Hindlimb muscle (tissue), 1 donor: ENCODE measurements around the gene RPUSD4. TPM values are rescaled to one million over a fixed set of nuclear protein-coding genes. Genes with fewer than 3 reads are reported as not detected.

Source experiments
- DNase-seq: peaks from one replicate; pipeline ENCODE4 v3.0.0-alpha.2; 2013
- polyA plus RNA-seq: library from polyadenylated mRNA; unstranded; fragments of 120-200 nt; gene quantifications from one replicate; pipeline ENCODE4 v1.2.1, GENCODE V29; 2013; ENCODE audit not compliant: insufficient read length

RPUSD4 gene
- polyA plus RNA-seq, 1 donor: 50.6 TPM

GRCh38 chr11:126155402-126156187 lies 55.9 kb downstream of the RPUSD4 start:
- no peak for DNase-seq

GRCh38 chr11:126154691-126155090 lies 56.8 kb downstream of the RPUSD4 start:
- DNase-seq: no peak

GRCh38 chr11:126153972-126154371 lies 57.5 kb downstream of the RPUSD4 start:
- DNase-seq: no peak

- DNase-seq: no peak
Measured at GRCh38 chr11:126153006-126153405, 58.4 kb downstream of the RPUSD4 start.

- no peak for DNase-seq
Measured at GRCh38 chr11:126152586-126152985, 58.9 kb downstream of the RPUSD4 start.

- no peak for DNase-seq
Measured at GRCh38 chr11:126152152-126152551, 59.3 kb downstream of the RPUSD4 start.

Other genes with a start within 250 kb of the RPUSD4 start
- 19.4 TPM for gene CDON, start 148.8 kb downstream of the RPUSD4 start, polyA plus RNA-seq
- 17.5 TPM for gene FAM118B, start 132 bp upstream of the RPUSD4 start, polyA plus RNA-seq
- gene SRPRA, start 57.2 kb upstream of the RPUSD4 start, polyA plus RNA-seq: 58.4 TPM
- gene FOXRED1, start 57.5 kb upstream of the RPUSD4 start, polyA plus RNA-seq: 27.1 TPM
- gene TIRAP, start 71.4 kb upstream of the RPUSD4 start, polyA plus RNA-seq: 10.6 TPM
- 21.6 TPM for gene DCPS, start 92.4 kb upstream of the RPUSD4 start, polyA plus RNA-seq
- 30.7 TPM for gene ST3GAL4, start 144.0 kb upstream of the RPUSD4 start, polyA plus RNA-seq